Stimulated activated CD8-positive, alpha-beta memory T cell treated with anti-CD3 and anti-CD28 coated beads, Interleukin-15, amount 100 ng/mL, for 48 hours (primary cell): ENCODE results near the gene AGPAT4.
"Not testable (repeated sequence)": the region's sequence is repeated elsewhere in the genome, so short reads cannot be mapped to it uniquely, and the experiment has no call there.

Source experiments
- DNase-seq, 2 donors: peaks; one replicate each; pipeline ENCODE4 v3.0.0-alpha.2; 2020; ENCODE audit warnings: low read depth in 2 of 2

The AGPAT4 gene

DNA sequence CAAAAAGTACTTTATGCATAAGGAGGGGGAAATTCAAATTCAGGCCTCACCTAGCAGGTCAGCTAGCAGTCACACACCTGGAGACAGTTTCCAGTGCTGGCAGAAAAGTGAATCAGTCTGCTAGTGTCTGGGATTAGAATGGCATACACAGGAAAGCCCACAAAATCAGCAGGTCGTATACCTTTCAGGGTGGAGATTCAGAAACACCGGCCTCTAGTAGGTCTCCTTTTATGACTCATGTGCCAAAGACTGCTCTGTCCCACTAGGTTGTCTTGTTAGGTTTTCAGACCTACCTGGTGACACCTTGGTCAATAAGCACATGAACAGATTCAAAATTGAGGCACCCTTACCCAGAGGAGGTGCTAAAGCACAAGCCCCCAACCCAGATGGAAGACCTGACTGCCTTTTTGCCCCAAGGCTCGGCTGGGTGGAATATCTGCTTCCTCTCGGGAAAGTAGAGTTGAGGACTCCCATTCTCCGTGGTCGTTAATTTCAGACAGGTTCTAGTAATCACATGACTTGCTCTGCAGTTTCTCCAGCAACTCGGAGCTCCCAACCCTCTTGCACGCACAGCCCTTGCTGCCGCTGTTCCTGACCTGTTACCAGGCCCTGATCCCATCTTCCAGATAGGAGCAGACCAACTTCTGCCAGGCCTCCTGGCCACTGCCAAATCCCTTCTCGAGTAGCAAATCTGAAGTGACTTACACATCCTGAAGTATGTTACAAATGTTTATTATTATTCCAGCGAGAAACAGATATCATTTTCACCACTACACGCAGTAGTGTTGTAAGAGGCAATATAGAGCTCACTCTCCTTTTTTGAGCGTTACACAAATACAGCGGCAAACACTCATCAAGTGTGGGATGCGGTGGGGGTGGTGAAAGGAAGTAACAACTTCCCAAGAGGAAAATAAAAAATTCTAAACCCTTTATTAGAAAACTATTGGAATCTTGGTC lies 46.6 kb downstream of the AGPAT4 start:
- no peak for DNase-seq

- DNase-seq, result peak in 1 of 2 donors; percentile 15
Measured at GRCh38 chr6:161226009-161226964, 47.6 kb downstream of the AGPAT4 start.

- no peak for DNase-seq
Measured at GRCh38 chr6:161225681-161226008, 48.2 kb downstream of the AGPAT4 start.

DNA sequence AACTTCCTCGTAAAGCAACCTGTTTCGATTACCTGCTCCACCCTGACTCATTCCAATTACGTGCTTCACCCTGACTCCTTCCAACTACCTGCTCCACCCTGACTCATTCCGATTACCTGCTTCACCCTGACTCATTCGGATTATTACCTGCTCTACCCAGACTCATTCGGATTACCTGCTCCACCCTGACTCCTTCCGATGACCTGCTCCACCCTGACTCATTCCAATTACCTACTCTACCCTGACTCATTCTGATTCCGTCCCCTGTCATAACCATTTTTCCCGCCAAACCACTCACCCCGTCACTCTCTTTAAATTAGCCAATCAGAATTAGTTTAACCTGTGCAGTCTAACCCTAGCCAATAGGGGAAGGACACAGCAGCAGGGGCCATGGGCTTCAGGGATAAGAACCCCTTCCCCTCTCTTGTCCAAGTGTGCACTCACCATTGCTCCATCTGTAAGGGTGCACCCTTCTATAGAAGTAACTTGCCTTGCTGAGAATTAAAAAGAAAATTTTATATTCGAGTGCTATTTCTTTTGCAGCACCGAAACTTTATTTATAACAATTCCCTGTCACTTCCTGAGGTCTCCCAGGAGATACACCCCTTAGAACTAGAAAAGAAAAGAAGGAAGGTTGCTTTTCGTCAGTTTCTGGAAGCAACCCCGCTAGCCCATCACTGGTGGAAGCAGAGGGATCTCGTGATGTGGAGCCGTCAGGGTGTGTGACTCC lies 48.7 kb downstream of the AGPAT4 start:
- DNase-seq, result not testable (repeated sequence)

DNA sequence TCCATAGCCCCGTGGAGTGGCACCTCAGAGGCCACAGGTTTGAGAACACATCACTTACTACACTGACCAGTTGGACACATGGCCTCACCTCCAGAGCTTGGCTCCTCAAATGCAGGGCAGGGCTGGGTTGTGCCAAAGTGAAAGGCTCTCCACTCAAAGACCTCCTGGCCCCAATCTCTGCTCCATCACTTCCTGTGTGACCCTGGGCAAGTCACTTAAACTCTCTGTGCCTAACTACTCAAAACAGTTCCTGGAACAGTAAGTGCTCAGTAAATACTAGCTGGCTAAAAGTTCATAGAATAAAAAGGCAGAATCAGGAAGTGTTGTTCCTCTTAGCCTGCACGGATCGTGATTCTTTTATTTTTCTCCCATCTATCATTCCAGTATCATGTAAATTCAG lies 50.2 kb downstream of the AGPAT4 start:
- DNase-seq, result no peak

DNA sequence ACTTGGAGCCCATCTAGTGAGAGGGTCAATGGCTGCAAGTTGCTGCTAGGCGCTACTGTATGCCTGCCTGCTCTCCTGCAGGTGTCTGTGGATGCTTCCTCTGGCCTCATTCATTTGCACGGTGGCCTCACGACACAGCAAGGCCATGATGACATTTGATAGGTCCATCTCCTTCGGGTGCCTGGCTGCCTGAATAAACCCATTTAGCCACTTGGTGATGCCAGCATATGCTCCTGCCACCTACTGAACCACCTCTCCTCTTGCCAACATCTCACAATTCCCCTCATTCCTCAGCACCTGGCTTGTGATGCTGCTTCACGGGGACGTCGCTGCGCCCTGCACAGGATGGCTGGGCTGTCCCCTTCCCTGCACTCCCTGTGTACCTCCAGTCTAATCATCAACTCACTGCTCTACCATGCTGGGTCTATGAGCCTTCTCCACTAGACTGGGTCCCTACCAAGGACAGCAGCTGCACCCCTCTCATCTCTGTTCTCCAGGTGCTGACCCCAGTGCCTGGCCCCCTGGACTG lies 51.1 kb downstream of the AGPAT4 start:
- DNase-seq, result no peak

GRCh38 chr6:161220346-161220745 lies 53.5 kb downstream of the AGPAT4 start:
- no peak for DNase-seq

DNA sequence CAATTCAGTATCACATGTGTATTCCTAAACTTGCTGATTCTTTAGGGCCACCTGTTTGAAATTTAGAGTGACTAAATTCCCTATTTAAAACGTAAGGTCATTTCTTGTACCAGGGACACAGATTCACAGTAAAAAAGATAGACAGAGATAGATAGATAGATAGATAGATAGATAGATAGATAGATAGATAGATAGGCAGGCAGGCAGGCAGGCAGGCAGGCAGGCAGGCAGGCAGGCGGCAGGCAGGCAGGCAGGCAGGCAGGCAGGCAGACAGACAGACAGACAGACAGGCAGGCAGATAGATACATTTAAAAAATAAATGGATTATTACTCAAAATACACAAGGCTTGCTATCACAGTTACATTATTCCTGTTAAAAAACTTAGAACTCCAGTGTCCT lies 54.2 kb downstream of the AGPAT4 start:
- no peak for DNase-seq

DNA sequence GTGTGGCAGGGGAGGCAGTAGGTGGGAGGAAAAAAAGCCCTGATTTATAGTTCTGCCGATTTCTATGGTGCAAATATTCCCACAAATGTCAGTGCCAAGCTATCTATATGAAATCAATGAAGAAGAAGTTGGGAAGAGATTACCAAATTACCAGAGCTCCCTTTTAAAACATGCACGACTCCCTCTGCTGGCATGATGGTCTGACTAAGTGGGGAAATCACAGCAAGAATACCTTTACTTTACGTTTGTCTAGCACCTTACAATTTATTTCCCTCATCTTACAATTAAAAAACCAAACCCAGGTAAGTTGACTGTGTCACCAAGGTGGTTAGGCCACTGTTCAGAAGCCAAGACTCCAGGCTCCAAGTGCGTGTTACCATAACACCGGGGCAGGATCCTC lies 55.6 kb downstream of the AGPAT4 start:
- DNase-seq, result no peak

- no peak for DNase-seq
Measured at GRCh38 chr6:161217628-161218027, 56.2 kb downstream of the AGPAT4 start.

- no peak for DNase-seq
Measured at GRCh38 chr6:161216616-161217205, 57.1 kb downstream of the AGPAT4 start.

- no peak for DNase-seq
Measured at GRCh38 chr6:161215876-161216615, 57.8 kb downstream of the AGPAT4 start.

GRCh38 chr6:161215193-161215592 lies 58.7 kb downstream of the AGPAT4 start:
- DNase-seq, result no peak

- no peak for DNase-seq
Measured at GRCh38 chr6:161214722-161215121, 59.1 kb downstream of the AGPAT4 start.

GRCh38 chr6:161212902-161213301 lies 61.0 kb downstream of the AGPAT4 start:
- DNase-seq, result no peak

DNA sequence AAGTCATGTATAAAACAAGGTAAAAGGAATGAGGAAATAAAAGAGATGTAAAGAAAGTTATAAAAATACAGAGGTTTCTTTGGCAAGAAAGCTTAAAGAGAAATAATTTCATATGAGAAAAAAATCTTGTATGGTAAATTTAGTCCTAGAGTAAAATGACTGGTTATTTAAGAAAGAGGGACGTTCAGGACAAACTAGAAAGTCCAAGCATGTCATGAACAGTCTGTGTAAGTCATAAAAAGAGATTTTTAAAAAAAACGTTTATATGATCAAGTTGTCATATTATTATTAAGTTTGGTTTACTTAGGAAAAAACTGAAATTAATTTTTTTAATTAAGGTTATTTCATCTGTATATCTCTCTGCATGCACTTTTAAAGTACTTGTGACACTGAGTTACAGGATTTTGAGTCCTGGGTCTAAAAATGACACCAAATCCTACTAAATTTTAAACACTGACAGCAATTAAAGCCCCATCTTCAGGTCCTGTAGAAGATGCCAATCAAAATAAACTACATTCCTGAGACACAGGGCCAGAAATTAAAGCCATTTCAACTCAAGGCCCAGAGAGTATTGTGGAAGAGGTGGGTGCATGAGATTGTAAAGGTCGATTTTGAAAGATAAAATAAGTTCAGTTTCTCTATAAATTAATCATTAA lies 62.4 kb downstream of the AGPAT4 start:
- no peak for DNase-seq

- DNase-seq, result no peak
Measured at GRCh38 chr6:161210857-161211256, 63.0 kb downstream of the AGPAT4 start.

GRCh38 chr6:161207200-161207599 lies 66.7 kb downstream of the AGPAT4 start:
- DNase-seq, result no peak

- no peak for DNase-seq
Measured at GRCh38 chr6:161204866-161205557, 68.8 kb downstream of the AGPAT4 start.
